Posterior vena cava (tissue), 2 donors: ENCODE results near the gene ZNF80. TPM values are rescaled to one million over a fixed set of nuclear protein-coding genes. Genes with fewer than 3 reads are reported as not detected.

ENCODE experiments used
- total RNA-seq, 2 donors: library from RNA; stranded (reverse); fragmentation: NEBNext Ultra II Directional; extraction: Animal tissue kit (Norgen Biotek cat#: 25700); gene quantifications; one replicate each; pipeline ENCODE4 v1.2.1, GENCODE V29; 2021
- donor health status: DM: yes; HTN: yes; CAD: no.
- donor health status: DM: yes; HTN: yes; CAD: no.

ZNF80 gene
- total RNA-seq, 2 donors from 2014 or later, result not detected

Other genes with a start within 250 kb of the ZNF80 start
- gene CCDC191, start 181.1 kb downstream of the ZNF80 start, total RNA-seq, result 1 to 10 TPM; 2.7 to 3.5 TPM
- 10 to 100 TPM; 16.4 to 16.9 TPM for gene QTRT2, start 180.8 kb downstream of the ZNF80 start, total RNA-seq
- gene DRD3, start 58.5 kb downstream of the ZNF80 start, total RNA-seq, result not detected
- gene TIGIT, start 56.5 kb upstream of the ZNF80 start, total RNA-seq, result under 1 TPM; 0.48 to 0.60 TPM